HEK293T (cell line): ENCODE results near the gene AP1AR.

Experiments
- CTCF ChIA-PET: fragments of 350-600 bp; formaldehyde crosslinking; extraction: SDS; loops from one replicate; lab custom pipeline; 2021; ENCODE audit warnings: antibody characterized with exemption, inconsistent platforms; lab: Yijun Ruan, JAX
- POLR2A ChIA-PET: fragments of 350-600 bp; formaldehyde crosslinking; extraction: SDS; loops from one replicate; lab custom pipeline; 2020; ENCODE audit warnings: antibody characterized with exemption, inconsistent platforms; lab: Yijun Ruan, JAX
- DNase-seq: peaks from one replicate; pipeline ENCODE4 v3.0.0; 2012; ENCODE audit warnings: mixed read lengths; ENCODE audit errors: extremely low spot score
- ARNT ChIP-seq: fragments of 450-650 bp; IDR thresholded peaks from 2 replicates; pipeline ENCODE4 v1.6.1; 2017; ENCODE audit warnings: mild to moderate bottlenecking
- BHLHE40 ChIP-seq: fragments of 450-650 bp; IDR thresholded peaks from 2 replicates; pipeline ENCODE4 v1.6.1; 2016; ENCODE audit warnings: mild to moderate bottlenecking, moderate library complexity, borderline replicate concordance
- CTBP1 ChIP-seq: fragments of 450-650 bp; IDR thresholded peaks from 2 replicates; pipeline ENCODE4 v1.6.1; 2016; ENCODE audit warnings: borderline replicate concordance
- ELF4 ChIP-seq: fragments of 450-650 bp; IDR thresholded peaks from 2 replicates; pipeline ENCODE4 v1.6.1; 2017; ENCODE audit warnings: antibody characterized with exemption
- FOXA1 ChIP-seq: fragments of 450-650 bp; IDR thresholded peaks from 2 replicates; pipeline ENCODE4 v1.6.1; 2016; ENCODE audit warnings: mild to moderate bottlenecking
- FOXK2 ChIP-seq: fragments of 450-650 bp; IDR thresholded peaks from 2 replicates; pipeline ENCODE4 v1.6.1; 2016; ENCODE audit warnings: mild to moderate bottlenecking
- FOXM1 ChIP-seq: fragments of 450-650 bp; IDR thresholded peaks from 2 replicates; pipeline ENCODE4 v1.6.1; 2017; ENCODE audit warnings: mild to moderate bottlenecking, borderline replicate concordance
- HDGF ChIP-seq: fragments of 450-650 bp; IDR thresholded peaks from 2 replicates; pipeline ENCODE4 v1.6.1; 2017; ENCODE audit warnings: antibody characterized with exemption, borderline replicate concordance
- L3MBTL2 ChIP-seq: fragments of 450-650 bp; conservative IDR thresholded peaks from 2 replicates; pipeline ENCODE4 v1.6.1; 2016; ENCODE audit warnings: mild to moderate bottlenecking
- LEF1 ChIP-seq: fragments of 450-650 bp; IDR thresholded peaks from 2 replicates; pipeline ENCODE4 v1.6.1; 2017; ENCODE audit warnings: mild to moderate bottlenecking, borderline replicate concordance
- NFRKB ChIP-seq: fragments of 450-650 bp; IDR thresholded peaks from 2 replicates; pipeline ENCODE4 v1.6.1; 2016; ENCODE audit warnings: mild to moderate bottlenecking, moderate library complexity
- PKNOX1 ChIP-seq: fragments of 450-650 bp; IDR thresholded peaks from 2 replicates; pipeline ENCODE4 v1.6.1; 2016
- SP1 ChIP-seq: fragments of 450-650 bp; IDR thresholded peaks from 2 replicates; pipeline ENCODE4 v1.6.1; 2017
- SUZ12 ChIP-seq: fragments of 450-650 bp; IDR thresholded peaks from 2 replicates; pipeline ENCODE4 v1.6.1; 2016; ENCODE audit warnings: mild to moderate bottlenecking
- TARDBP ChIP-seq: fragments of 450-650 bp; IDR thresholded peaks from 2 replicates; pipeline ENCODE4 v1.6.1; 2016
- ZNF384 ChIP-seq: fragments of 450-650 bp; IDR thresholded peaks from 2 replicates; pipeline ENCODE4 v1.6.1; 2016

The AP1AR gene

GRCh38 chr4:112214390-112215264 lies 17.0 kb upstream of the AP1AR start:
- TF ChIP-seq SP1: no peak
- TF ChIP-seq L3MBTL2: no peak
- no peak for TF ChIP-seq PKNOX1
- no peak for TF ChIP-seq ELF4
- TF ChIP-seq FOXA1: no peak
- TF ChIP-seq TARDBP: no peak
- no peak for TF ChIP-seq CTBP1
- TF ChIP-seq HDGF: no peak
- DNase-seq: peak; percentile 22
- ChIA-PET POLR2A (no interaction called here), CTCF (interaction anchor here (0.6 to 1.6 kb wide), 8 partner anchors 11 to 280 kb away, joined by 3 to 9 read pairs (median 4); no protein-coding TSS in a partner anchor)

GRCh38 chr4:112219826-112220366 lies 11.7 kb upstream of the AP1AR start:
- DNase-seq: no peak
- CTCF ChIA-PET: no interaction called here
- POLR2A ChIA-PET: no interaction called here
- no peak for TF ChIP-seq LEF1
- no peak for TF ChIP-seq SP1
- no peak for TF ChIP-seq ARNT
- TF ChIP-seq CTBP1: no peak
- no peak for TF ChIP-seq TARDBP

- ChIA-PET POLR2A (no interaction called here), CTCF (no interaction called here)
- TF ChIP-seq SUZ12 (no peak), HDGF (no peak), TARDBP (no peak), NFRKB (no peak), CTBP1 (no peak), BHLHE40 (no peak), L3MBTL2 (no peak), FOXM1 (no peak), LEF1 (no peak), ARNT (no peak), ELF4 (no peak), FOXA1 (no peak), SP1 (no peak), ZNF384 (no peak), PKNOX1 (no peak), FOXK2 (no peak)
- DNase-seq: no peak
These were observed 9.2 kb upstream of the AP1AR start for GRCh38 chr4:112222219-112222955.

GRCh38 chr4:112225157-112225556 lies 6.4 kb upstream of the AP1AR start:
- CTCF ChIA-PET: no interaction called here
- POLR2A ChIA-PET: no interaction called here
- DNase-seq: no peak

GRCh38 chr4:112230879-112231778 lies 458 bp upstream of the AP1AR start:
- DNase-seq: peak; percentile 96
- POLR2A ChIA-PET: interaction anchor here (0.8 to 1.6 kb wide), 5 partner anchors 16 to 131 kb away, joined by 3 to 4 read pairs (median 4); partner anchors contain the start of gene ALPK1
- CTCF ChIA-PET: interaction anchor here (0.9 kb wide), 1 partner anchor 15 kb away, joined by 5 read pairs; no protein-coding TSS in a partner anchor
- peak; percentile 93 for TF ChIP-seq L3MBTL2
- TF ChIP-seq SUZ12: no peak
- TF ChIP-seq CTBP1: no peak
- TF ChIP-seq HDGF: no peak

More at GRCh38 chr4:112225157-112225556, 6.4 kb upstream of the AP1AR start:
- TF ChIP-seq FOXA1: no peak
- no peak for TF ChIP-seq LEF1
- no peak for TF ChIP-seq CTBP1
- no peak for TF ChIP-seq TARDBP
- TF ChIP-seq PKNOX1: no peak
- TF ChIP-seq ARNT: no peak
- TF ChIP-seq ELF4: no peak
